ENCODE results near the gene HSPH1. TPM values are rescaled to one million over a fixed set of nuclear protein-coding genes. Genes with fewer than 3 reads are reported as not detected.
A peak's percentile ranks its signal among the peaks of the same experiment; 100 is the strongest.

Gene HSPH1
- total RNA-seq, 4 donors from 2014 or later = 30.4 to 51.0 (median 41.3) TPM

GRCh38 chr13:31090961-31091624 lies 70.6 kb downstream of the HSPH1 start:
- peak in 1 of 2 donors; percentile 63 for DNase-seq (ENCODE audit: low spot score in 2 of 2)
- Histone ChIP-seq H3K27me3 (peaks cover 6% of the 10 kb centered on the region), H3K36me3 (no peaks in the 10 kb centered on the region), H3K27ac (no peak overlapping the region), H3K4me1 (peaks cover 15% of the 10 kb centered on the region), H3K9me3 (no peaks in the 10 kb centered on the region), H3K4me3 (no peak overlapping the region)
- WGBS = 31% methylated on average over 14 of the region's 16 CpGs
- TF ChIP-seq CTCF (IDR thresholded peaks at IDR 0.05) (no peak), POLR2A (IDR thresholded peaks at IDR 0.05) (no peak), EP300 (IDR thresholded peaks at IDR 0.05) (no peak), POLR2AphosphoS5 (IDR thresholded peaks at IDR 0.05) (no peak)

DNA sequence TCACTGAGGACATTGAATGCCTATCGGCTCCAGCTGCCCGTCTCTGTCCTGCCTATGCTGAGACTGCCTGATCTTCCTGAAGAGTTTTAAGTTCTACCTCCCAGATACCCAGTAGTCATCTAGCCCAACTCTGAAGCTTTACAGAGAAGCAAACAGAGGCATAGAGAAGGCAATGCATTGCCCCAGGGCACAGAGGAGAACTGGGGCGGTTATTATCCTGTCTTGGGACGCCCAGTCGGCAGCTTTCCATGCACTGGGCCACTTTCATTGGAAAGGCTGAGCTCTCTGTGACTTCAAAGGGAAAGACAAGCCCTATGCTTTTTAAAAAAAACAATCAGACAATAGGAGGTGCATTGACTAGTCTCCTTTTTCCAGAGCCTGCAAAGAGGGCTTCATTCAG lies 71.6 kb downstream of the HSPH1 start:
- 74% methylated on average over 5 of the region's 5 CpGs for WGBS
- TF ChIP-seq POLR2AphosphoS5 (IDR thresholded peaks at IDR 0.05) (no peak), CTCF (IDR thresholded peaks at IDR 0.05) (no peak), EP300 (IDR thresholded peaks at IDR 0.05) (no peak), POLR2A (IDR thresholded peaks at IDR 0.05) (no peak)
- Histone ChIP-seq H3K9me3 (no peaks in the 10 kb centered on the region), H3K4me1 (peaks cover 15% of the 10 kb centered on the region), H3K27me3 (peaks cover 15% of the 10 kb centered on the region), H3K27ac (no peak overlapping the region), H3K36me3 (no peaks in the 10 kb centered on the region), H3K4me3 (no peak overlapping the region)
- DNase-seq (ENCODE audit: low spot score in 2 of 2) = peak in 1 of 2 donors; percentile 35

DNA sequence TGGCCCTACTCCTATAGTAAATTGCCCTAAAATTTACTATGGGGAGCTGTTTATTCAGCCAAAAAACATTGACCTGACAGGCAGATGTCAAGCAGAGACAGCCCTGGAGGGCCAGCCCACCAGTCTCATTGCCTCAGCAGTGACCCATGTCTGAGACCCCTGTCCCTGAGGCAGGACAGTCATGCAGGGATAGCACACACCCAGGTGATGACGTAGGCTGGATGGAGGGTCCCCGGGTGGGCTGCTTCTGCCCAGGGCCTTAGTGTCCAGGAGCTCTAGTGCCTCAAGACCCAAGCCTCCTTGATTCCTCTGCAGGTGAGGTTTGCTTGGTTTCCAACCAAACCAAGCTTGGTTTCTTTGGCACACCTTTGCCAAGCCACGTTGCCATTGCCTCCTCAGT lies 72.1 kb downstream of the HSPH1 start:
- H3K4me1 ChIP-seq = peaks cover 15% of the 10 kb centered on the region
- H3K4me3 ChIP-seq = no peak overlapping the region
- WGBS = 87% methylated on average over 3 of the region's 3 CpGs
- no peaks in the 10 kb centered on the region for H3K9me3 ChIP-seq
- H3K27ac ChIP-seq = no peak overlapping the region
- peaks cover 15% of the 10 kb centered on the region for H3K27me3 ChIP-seq
- TF ChIP-seq POLR2A (IDR thresholded peaks at IDR 0.05) (no peak), POLR2AphosphoS5 (IDR thresholded peaks at IDR 0.05) (no peak), EP300 (IDR thresholded peaks at IDR 0.05) (no peak), CTCF (IDR thresholded peaks at IDR 0.05) (no peak)
- H3K36me3 ChIP-seq = no peaks in the 10 kb centered on the region
- DNase-seq (ENCODE audit: low spot score in 2 of 2) = peak in 1 of 2 donors; percentile 47

GRCh38 chr13:31088826-31089420 lies 72.8 kb downstream of the HSPH1 start:
- Histone ChIP-seq H3K9me3 (no peaks in the 10 kb centered on the region), H3K27ac (no peak overlapping the region), H3K27me3 (peaks cover 19% of the 10 kb centered on the region), H3K4me3 (no peak overlapping the region), H3K4me1 (peaks cover 9% of the 10 kb centered on the region), H3K36me3 (no peaks in the 10 kb centered on the region)
- peak in 1 of 2 donors; percentile 52 for DNase-seq (ENCODE audit: low spot score in 2 of 2)
- 78% methylated on average over 8 of the region's 8 CpGs for WGBS
- TF ChIP-seq POLR2AphosphoS5 (IDR thresholded peaks at IDR 0.05) = no peak

Other genes with a start within 250 kb of the HSPH1 start
- gene TEX26, start 229.2 kb downstream of the HSPH1 start, total RNA-seq = not detected
- gene B3GLCT, start 38.1 kb upstream of the HSPH1 start, total RNA-seq = 1 to 10 TPM; 3.0 to 6.5 (median 6.0) TPM